ENCODE results near the gene NCBP1.

Gene NCBP1

DNA sequence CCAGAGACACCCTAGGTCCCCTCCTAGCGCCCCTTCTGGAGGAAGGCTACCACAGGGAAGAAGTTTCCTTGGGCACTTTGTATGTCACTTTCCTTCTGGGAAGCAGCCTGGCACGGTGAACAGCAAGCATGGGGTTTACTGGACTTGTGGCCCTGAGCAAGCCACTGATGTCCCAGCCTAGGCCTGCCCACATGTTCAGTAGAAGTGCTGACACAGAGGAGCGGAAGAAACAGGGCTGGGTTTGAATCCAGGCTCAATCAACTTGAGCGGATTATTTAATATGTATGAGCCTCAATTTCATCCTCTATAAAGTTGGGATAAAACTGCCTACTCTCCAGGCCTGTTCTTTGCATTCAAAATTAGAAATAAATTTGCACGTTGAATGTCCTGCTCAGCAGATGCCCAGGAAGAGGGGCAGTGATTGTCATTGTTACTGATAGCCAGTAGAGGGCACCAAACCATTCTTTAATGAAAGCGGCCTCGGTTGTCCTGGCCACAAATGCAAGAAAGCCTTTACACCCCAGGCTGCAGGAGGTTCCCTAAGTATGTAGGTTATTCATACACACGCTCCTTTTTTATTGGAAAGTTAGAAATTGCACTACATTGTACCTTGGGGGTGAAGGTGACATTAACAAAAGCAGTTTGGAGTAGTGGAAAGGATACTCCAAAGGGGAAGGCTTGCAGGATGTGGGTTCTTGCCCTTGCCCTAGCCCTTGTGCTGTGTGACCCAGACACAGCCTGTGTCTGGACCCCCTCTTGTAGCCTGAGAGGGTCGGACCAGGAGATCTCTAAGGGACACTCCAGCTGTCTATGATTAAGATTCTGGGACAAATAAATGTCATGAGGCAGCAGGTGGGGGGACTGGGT lies 77.0 kb downstream of the NCBP1 start:
- in situ Hi-C loops (cut with HindIII; ENCODE audit: low sequenced_read_pairs) = no loop called here

DNA sequence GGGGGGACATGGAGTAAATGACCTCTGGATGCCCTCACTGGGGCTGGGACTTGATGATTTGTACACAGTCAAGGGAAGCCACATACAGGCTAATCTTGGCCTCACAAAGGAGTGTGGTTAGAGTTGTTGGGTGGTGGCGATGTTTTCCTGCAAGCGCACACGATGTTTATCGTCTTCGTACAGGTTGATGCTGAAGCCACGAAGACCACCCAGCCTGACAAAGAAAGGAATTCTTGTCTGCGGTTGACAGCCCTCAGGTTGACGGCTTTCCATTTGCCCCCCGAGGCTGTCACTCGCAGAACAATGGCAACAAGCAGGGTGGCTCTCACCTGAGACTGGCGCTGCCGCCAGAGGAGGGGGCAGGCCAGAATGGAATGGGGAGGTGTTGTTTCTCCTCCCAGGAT lies 77.6 kb downstream of the NCBP1 start:
- in situ Hi-C loops (cut with HindIII; ENCODE audit: low sequenced_read_pairs) = no loop called here

DNA sequence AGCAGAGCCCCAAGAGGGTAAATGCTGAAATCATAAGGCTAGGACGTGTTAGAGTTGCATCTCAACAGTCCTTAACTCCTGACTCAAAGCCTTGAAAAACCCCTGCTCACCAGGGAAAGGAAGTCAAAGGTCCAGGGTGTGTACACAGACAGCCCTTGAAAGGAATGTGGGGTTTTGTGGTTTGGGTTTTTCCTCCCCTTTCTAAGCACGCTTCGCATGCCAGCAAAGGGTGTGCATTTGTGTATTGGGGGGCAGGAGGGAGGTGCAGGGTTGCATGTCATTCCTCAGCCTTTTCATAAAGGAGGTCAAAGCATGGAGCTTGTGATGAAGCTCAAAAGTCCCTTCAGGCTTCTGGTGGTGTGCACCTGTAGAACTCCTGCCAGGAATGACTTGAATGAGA lies 80.8 kb downstream of the NCBP1 start:
- in situ Hi-C loops (cut with HindIII; ENCODE audit: low sequenced_read_pairs) = no loop called here

DNA sequence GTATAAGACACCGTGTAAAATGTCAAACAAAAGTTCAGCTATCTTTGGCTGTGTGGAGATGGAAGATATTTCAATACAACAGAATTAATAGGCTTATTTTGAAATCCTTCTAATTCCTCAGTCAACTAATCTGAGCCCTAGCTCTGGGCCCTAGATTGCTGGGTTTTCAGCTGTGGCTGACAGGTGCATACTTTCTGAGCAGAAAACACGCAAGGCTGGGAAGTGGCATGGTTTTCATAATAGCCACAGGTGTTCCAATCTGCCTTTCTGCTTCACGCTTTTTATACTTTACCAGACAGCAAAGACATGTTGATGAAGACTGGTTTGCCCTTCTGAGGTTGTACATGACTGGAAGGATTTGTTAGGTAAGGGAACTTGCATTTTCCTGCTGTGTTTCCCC lies 84.2 kb downstream of the NCBP1 start:
- in situ Hi-C loops (cut with HindIII; ENCODE audit: low sequenced_read_pairs) = no loop called here

DNA sequence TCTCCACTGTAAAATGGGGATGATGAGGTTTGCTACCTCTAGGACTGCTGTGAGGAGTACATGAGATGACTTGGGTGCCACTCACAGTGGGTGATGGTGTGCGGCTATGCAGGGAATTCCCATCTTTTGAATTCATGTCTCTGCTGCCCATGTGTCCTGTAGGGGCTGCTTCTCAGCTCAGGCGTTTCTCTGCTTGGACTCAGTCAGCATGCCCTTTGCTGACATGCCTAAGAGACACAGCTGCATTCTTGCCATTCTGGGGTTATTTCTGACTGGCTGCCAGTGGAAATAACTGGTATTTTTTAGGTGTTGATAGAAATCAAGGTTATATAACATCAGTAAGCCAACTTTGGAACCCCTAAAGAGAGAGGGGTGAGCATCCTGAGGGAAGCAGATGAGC lies 87.8 kb downstream of the NCBP1 start:
- in situ Hi-C loops (cut with HindIII; ENCODE audit: low sequenced_read_pairs) = no loop called here

DNA sequence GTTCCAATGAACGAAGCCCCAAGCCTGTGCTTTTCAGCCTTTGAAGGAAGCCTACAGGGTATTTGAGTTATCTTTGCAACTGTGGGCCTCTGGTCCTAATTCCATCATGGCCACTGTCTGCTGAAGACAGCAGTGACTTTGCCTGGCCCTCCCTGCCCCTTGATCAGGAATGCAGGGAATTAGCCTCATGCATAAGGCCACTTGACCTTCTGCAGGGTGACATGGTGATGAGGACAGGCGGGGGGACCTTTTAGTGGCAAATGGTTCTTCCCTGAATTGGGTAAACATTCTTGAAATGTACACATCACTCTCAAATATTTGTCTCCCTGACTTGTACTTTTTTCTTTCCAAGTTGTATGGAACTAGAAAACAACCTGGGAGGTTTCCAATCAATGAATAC lies 88.7 kb downstream of the NCBP1 start:
- in situ Hi-C loops (cut with HindIII; ENCODE audit: low sequenced_read_pairs) = no loop called here

All from DLD1 (cell line).